C4-2B (cell line): ENCODE measurements around the gene FLYWCH2.

Experiments used
- CTCF ChIP-seq: fragments of 450-650 bp; conservative IDR thresholded peaks from 2 replicates; pipeline ENCODE4 v1.5.1; 2017; ENCODE audit warnings: mild to moderate bottlenecking
- ZFX ChIP-seq: fragments of 450-650 bp; IDR thresholded peaks from 2 replicates; pipeline ENCODE4 v1.6.1; 2017

- no peak for TF ChIP-seq CTCF
- no peak for TF ChIP-seq ZFX
Measured at GRCh38 chr16:2833776-2834175, 49.2 kb upstream of the FLYWCH2 start.
